Neural cell (in vitro differentiated cells): ENCODE data around the gene SLC34A1. TPM values are rescaled to one million over a fixed set of nuclear protein-coding genes. Genes with fewer than 3 reads are reported as not detected.

ENCODE experiments used
- H2AFZ ChIP-seq: fragments of 200-600, 300-800 bp; sonication (generic), shearing (Covaris generic); 2 replicates; pipeline ENCODE4 v1.6.0; 2014; ENCODE audit warnings: low read depth, mild to moderate bottlenecking, antibody characterized with exemption, low read length, moderate library complexity
- H3F3A ChIP-seq: fragments of 200-600 bp; shearing (Covaris generic); 2 replicates; pipeline ENCODE4 v1.6.1; 2016; ENCODE audit warnings: mild to moderate bottlenecking, moderate library complexity, mixed read lengths, antibody characterized with exemption, low read length; ENCODE audit not compliant: insufficient read depth, poor library complexity, severe bottlenecking
- H3K27ac ChIP-seq: fragments of 200-600, 300-800 bp; sonication (generic), shearing (Covaris generic); 2 replicates; pipeline ENCODE4 v1.5.1; 2014; ENCODE audit warnings: mild to moderate bottlenecking, low read length, moderate library complexity
- H3K27me3 ChIP-seq: fragments of 300-800, 200-600 bp; sonication (generic), shearing (Covaris generic); 2 replicates; pipeline ENCODE4 v1.6.0; 2014; ENCODE audit warnings: mild to moderate bottlenecking, low read depth, low read length, moderate library complexity; ENCODE audit not compliant: insufficient read depth
- H3K36me3 ChIP-seq: fragments of 300-800, 200-600 bp; sonication (generic), shearing (Covaris generic); 2 replicates; pipeline ENCODE4 v1.5.1; 2014; ENCODE audit warnings: mild to moderate bottlenecking, antibody characterized with exemption, low read length, moderate library complexity; ENCODE audit not compliant: insufficient read depth
- H3K4me2 ChIP-seq: fragments of 300-800, 200-600 bp; sonication (generic), shearing (Covaris generic); 2 replicates; pipeline ENCODE4 v1.6.0; 2014; ENCODE audit warnings: mild to moderate bottlenecking, low read length
- H3K4me3 ChIP-seq: fragments of 300-800, 200-600 bp; sonication (generic), shearing (Covaris generic); 2 replicates; pipeline ENCODE4 v1.5.1; 2014; ENCODE audit warnings: mild to moderate bottlenecking, low read length, moderate library complexity
- H3K79me2 ChIP-seq: fragments of 200-600 bp; shearing (Covaris generic); replicated peaks from 2 replicates; pipeline ENCODE4 v1.6.0; 2014; ENCODE audit warnings: mild to moderate bottlenecking, low read length, moderate library complexity; ENCODE audit not compliant: insufficient read depth
- H3K9ac ChIP-seq: fragments of 300-800, 200-600 bp; sonication (generic), shearing (Covaris generic); 2 replicates; pipeline ENCODE4 v1.6.1; 2016; ENCODE audit warnings: mild to moderate bottlenecking, low read length, mixed read lengths
- H3K9me2 ChIP-seq: fragments of 200-600 bp; shearing (Covaris generic); 2 replicates; pipeline ENCODE4 v1.6.1; 2016; ENCODE audit warnings: mild to moderate bottlenecking, low read length, mixed read lengths; ENCODE audit not compliant: insufficient read depth
- H3K9me3 ChIP-seq: fragments of 200-600, 300-800 bp; sonication (generic), shearing (Covaris generic); 2 replicates; pipeline ENCODE4 v1.6.1; 2016; ENCODE audit warnings: mild to moderate bottlenecking, mixed run types, low read length, moderate library complexity, mixed read lengths
- H4K20me1 ChIP-seq: fragments of 200-600 bp; shearing (Covaris generic); 2 replicates; pipeline ENCODE4 v1.6.1; 2016; ENCODE audit warnings: mild to moderate bottlenecking, mixed run types; ENCODE audit not compliant: insufficient read depth
- EP300 ChIP-seq: fragments of 450-650 bp; conservative IDR thresholded peaks from 2 replicates; pipeline ENCODE4 v1.6.1; 2014; ENCODE audit warnings: antibody characterized with exemption, mild to moderate bottlenecking, moderate library complexity; ENCODE audit not compliant: poor library complexity, severe bottlenecking
- EZH2 ChIP-seq: fragments of 200-600, 300-800 bp; shearing (Covaris generic), sonication (generic); IDR thresholded peaks from 2 replicates; pipeline ENCODE4 v1.6.1; 2014; ENCODE audit warnings: antibody characterized with exemption, low read length, borderline replicate concordance, mild to moderate bottlenecking; ENCODE audit not compliant: insufficient read depth, poor library complexity, severe bottlenecking
- MXI1 ChIP-seq: fragments of 450-650 bp; conservative IDR thresholded peaks from 2 replicates; pipeline ENCODE4 v1.6.1; 2014; ENCODE audit warnings: antibody characterized with exemption, mild to moderate bottlenecking; ENCODE audit not compliant: poor library complexity, severe bottlenecking
- POLR2AphosphoS5 ChIP-seq: IDR thresholded peaks from 2 replicates; pipeline ENCODE4 v1.6.1; 2012
- RAD21 ChIP-seq: fragments of 450-650 bp; conservative IDR thresholded peaks from 2 replicates; pipeline ENCODE4 v1.6.1; 2014; ENCODE audit warnings: antibody characterized with exemption, mild to moderate bottlenecking, moderate library complexity
- SMC3 ChIP-seq: fragments of 450-650 bp; conservative IDR thresholded peaks from 2 replicates; pipeline ENCODE4 v1.6.1; 2014; ENCODE audit warnings: antibody characterized with exemption, mild to moderate bottlenecking, moderate library complexity; ENCODE audit not compliant: poor library complexity
- TAF1 ChIP-seq: IDR thresholded peaks from 2 replicates; pipeline ENCODE4 v1.6.1; 2012; ENCODE audit warnings: low read depth
- polyA plus RNA-seq: library from polyadenylated mRNA; depleted of rRNA; stranded (reverse); fragments of >200 nt; gene quantifications from 2 replicates; pipeline ENCODE4 v1.2.3, GENCODE V29; 2014
- TF ChIP-seq, protein P1 (sequence below): fragments of 450-650 bp; IDR thresholded peaks from 2 replicates; pipeline ENCODE4 v1.5.1; 2014; ENCODE audit warnings: antibody characterized with exemption, mild to moderate bottlenecking, moderate library complexity; ENCODE audit not compliant: poor library complexity, severe bottlenecking
- TF ChIP-seq, protein P2 (sequence below): IDR thresholded peaks from 2 replicates; pipeline ENCODE4 v1.6.1; 2012; ENCODE audit warnings: borderline replicate concordance

Gene SLC34A1
- polyA plus RNA-seq, 1 donor from 2014 or later: not detected

DNA sequence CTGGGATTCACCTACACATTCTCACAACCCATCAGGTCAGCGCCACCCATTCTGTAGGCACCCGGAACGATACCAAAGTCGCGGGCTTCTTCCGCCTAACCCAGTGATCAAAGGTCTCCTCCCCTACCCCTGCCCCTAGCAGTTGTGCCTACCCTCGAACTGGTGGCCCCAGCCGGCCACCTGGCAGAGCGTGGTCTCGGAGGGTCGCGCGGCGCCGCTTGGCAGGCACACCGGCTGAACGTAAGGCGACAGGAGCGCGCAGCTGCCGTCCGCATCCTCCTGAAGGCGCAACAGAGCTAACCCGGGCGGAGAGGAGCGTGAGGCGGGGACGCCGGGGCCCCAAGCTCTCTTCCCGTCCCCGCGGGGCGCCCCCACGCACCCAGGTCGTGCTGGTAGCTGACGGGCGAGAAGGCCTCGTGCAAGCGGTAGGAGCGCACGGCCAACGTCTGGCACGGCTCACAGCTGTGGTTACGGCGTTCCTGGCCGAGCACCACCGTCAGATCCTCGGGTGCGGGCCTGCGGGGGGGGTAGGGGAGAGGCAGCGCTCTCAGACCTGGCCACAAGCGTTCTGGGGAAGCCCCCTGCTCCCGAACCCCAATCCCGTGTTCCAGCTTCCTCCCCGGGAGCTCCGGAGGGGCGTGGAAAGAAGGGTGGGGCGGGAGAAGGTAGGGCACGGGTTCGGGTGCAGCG lies 19.0 kb downstream of the SLC34A1 start:
- Histone ChIP-seq H3K9ac (peak overlapping the region; percentile 55), H3K27ac (peak overlapping the region; percentile 34), H3K79me2 (no peaks in the 10 kb centered on the region)

DNA sequence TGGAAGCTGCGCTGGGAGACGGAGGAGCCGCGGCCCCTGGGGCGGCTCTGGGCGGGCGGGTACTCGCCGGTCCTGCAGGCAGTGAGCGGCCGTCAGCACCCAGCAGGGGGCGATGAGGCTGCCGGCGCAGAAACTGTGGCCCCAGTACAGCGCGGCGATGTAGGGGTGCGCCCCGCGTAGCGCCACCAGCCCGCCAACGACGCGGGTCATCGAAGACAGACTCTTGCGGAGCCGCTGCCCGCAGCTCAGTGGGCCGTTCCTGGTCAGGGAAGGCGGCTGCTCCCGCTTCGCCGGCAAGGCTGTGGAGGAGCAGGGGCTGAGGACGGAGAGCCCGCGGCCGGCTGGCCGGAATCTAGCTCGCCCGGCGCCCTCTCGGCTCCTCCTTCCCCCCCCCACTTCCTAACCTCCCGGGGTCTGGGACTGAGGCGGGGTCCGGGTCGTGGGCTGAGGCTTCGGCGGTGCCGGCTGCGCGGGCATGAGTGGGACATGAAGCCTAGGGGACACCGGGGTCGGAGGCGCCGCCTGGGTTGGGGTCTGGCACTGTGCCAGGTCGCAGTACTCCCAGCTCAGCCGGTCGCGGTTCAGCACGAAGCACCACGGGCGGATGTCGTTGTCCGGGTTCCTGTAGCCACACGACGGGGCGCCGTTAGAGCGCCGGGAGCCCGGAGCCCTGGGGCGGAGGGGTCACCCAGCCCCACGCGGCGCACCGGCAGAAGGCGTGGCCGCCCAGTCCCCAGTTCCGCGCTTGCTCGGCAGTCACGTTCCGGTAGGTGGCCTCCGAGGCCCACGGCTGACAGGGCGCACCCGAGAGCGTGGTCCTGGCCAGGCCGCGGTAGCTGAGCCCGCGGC lies 19.8 kb downstream of the SLC34A1 start:
- Histone ChIP-seq H3K4me2 (peak overlapping the region; percentile 4), H3K9me2 (no peaks in the 10 kb centered on the region), H3K4me3 (peak overlapping the region; percentile 65), H3K9ac (peak overlapping the region; percentile 55), H3K27me3 (peaks cover 42% of the 10 kb centered on the region), H3K79me2 (no peaks in the 10 kb centered on the region), H4K20me1 (no peaks in the 10 kb centered on the region), H3K36me3 (no peaks in the 10 kb centered on the region), H3K27ac (peak overlapping the region; percentile 34), H3F3A (no peaks in the 10 kb centered on the region), H3K9me3 (no peaks in the 10 kb centered on the region), H2AFZ (peak overlapping the region; percentile 14)
- TF ChIP-seq, protein P1, sequence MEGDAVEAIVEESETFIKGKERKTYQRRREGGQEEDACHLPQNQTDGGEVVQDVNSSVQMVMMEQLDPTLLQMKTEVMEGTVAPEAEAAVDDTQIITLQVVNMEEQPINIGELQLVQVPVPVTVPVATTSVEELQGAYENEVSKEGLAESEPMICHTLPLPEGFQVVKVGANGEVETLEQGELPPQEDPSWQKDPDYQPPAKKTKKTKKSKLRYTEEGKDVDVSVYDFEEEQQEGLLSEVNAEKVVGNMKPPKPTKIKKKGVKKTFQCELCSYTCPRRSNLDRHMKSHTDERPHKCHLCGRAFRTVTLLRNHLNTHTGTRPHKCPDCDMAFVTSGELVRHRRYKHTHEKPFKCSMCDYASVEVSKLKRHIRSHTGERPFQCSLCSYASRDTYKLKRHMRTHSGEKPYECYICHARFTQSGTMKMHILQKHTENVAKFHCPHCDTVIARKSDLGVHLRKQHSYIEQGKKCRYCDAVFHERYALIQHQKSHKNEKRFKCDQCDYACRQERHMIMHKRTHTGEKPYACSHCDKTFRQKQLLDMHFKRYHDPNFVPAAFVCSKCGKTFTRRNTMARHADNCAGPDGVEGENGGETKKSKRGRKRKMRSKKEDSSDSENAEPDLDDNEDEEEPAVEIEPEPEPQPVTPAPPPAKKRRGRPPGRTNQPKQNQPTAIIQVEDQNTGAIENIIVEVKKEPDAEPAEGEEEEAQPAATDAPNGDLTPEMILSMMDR: peak; percentile 79
- TF ChIP-seq RAD21 (peak; percentile 81), SMC3 (peak; percentile 66), EZH2 (no peak), POLR2AphosphoS5 (peak; percentile 35), EP300 (no peak), MXI1 (peak; percentile 60), TAF1 (no peak)
- TF ChIP-seq, protein P2, sequence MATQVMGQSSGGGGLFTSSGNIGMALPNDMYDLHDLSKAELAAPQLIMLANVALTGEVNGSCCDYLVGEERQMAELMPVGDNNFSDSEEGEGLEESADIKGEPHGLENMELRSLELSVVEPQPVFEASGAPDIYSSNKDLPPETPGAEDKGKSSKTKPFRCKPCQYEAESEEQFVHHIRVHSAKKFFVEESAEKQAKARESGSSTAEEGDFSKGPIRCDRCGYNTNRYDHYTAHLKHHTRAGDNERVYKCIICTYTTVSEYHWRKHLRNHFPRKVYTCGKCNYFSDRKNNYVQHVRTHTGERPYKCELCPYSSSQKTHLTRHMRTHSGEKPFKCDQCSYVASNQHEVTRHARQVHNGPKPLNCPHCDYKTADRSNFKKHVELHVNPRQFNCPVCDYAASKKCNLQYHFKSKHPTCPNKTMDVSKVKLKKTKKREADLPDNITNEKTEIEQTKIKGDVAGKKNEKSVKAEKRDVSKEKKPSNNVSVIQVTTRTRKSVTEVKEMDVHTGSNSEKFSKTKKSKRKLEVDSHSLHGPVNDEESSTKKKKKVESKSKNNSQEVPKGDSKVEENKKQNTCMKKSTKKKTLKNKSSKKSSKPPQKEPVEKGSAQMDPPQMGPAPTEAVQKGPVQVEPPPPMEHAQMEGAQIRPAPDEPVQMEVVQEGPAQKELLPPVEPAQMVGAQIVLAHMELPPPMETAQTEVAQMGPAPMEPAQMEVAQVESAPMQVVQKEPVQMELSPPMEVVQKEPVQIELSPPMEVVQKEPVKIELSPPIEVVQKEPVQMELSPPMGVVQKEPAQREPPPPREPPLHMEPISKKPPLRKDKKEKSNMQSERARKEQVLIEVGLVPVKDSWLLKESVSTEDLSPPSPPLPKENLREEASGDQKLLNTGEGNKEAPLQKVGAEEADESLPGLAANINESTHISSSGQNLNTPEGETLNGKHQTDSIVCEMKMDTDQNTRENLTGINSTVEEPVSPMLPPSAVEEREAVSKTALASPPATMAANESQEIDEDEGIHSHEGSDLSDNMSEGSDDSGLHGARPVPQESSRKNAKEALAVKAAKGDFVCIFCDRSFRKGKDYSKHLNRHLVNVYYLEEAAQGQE: no peak

More for the DNA sequence above, 19.0 kb downstream of the SLC34A1 start:
- H3K4me2 ChIP-seq: no peak overlapping the region
- no peaks in the 10 kb centered on the region for H3F3A ChIP-seq
- TF ChIP-seq SMC3 (peak; percentile 16), EP300 (no peak), POLR2AphosphoS5 (no peak), RAD21 (no peak), EZH2 (no peak), MXI1 (no peak)
- TF ChIP-seq, protein P1: peak; percentile 41
- H3K4me3 ChIP-seq: peak overlapping the region; percentile 65
- no peaks in the 10 kb centered on the region for H4K20me1 ChIP-seq
- H3K9me2 ChIP-seq: no peaks in the 10 kb centered on the region
- H2AFZ ChIP-seq: peak overlapping the region; percentile 14
- H3K9me3 ChIP-seq: no peaks in the 10 kb centered on the region
- H3K27me3 ChIP-seq: peaks cover 42% of the 10 kb centered on the region
- H3K36me3 ChIP-seq: no peaks in the 10 kb centered on the region
